Adrenal gland (tissue), 5 donors: ENCODE data around the gene MBNL2.

Source experiments
- POLR2A ChIP-seq, 2 donors: fragments of 450-650 bp; IDR thresholded peaks; one replicate each; pipeline ENCODE4 v1.6.1; 2017; ENCODE audit warnings: antibody characterized with exemption in 2 of 2, mild to moderate bottlenecking in 2 of 2, moderate library complexity in 1 of 2
- TF ChIP-seq, protein P1 (sequence below), 6 experiments: fragments of 450-650 bp in 4 of 6; fragments of 200-600 bp in 2 of 6; sonication (generic) in 1 of 6; IDR thresholded peaks; 1 replicate in 5 of 6; 2 replicates in 1 of 6; pipeline versions ENCODE4 v1.5.1 to v1.8.0; 2016 to 2021; ENCODE audit warnings: antibody characterized with exemption in 6 of 6, mild to moderate bottlenecking in 2 of 6, moderate library complexity in 1 of 6
- donor health status: DM: no; HTN: no; CAD: no.

DNA sequence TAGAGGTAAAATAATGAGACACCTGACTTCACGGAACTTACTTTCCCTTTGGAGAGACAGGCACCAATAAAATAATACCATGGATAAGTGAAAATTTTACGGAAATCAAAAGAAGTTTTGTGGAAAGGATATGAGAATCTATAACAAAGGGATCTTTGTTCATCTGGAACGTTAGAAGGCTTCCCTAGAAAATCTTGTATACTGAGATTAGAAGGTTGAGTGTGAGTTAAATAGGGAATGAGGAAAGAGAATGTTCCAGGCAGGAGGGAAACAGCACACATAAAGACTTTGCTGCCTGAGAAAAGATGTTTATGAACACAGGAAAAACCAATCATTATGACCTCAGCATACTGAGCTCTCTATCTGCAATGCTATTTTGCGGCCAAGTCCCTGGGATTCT, 192.3 kb downstream of the MBNL2 start:
- TF ChIP-seq, protein P1, sequence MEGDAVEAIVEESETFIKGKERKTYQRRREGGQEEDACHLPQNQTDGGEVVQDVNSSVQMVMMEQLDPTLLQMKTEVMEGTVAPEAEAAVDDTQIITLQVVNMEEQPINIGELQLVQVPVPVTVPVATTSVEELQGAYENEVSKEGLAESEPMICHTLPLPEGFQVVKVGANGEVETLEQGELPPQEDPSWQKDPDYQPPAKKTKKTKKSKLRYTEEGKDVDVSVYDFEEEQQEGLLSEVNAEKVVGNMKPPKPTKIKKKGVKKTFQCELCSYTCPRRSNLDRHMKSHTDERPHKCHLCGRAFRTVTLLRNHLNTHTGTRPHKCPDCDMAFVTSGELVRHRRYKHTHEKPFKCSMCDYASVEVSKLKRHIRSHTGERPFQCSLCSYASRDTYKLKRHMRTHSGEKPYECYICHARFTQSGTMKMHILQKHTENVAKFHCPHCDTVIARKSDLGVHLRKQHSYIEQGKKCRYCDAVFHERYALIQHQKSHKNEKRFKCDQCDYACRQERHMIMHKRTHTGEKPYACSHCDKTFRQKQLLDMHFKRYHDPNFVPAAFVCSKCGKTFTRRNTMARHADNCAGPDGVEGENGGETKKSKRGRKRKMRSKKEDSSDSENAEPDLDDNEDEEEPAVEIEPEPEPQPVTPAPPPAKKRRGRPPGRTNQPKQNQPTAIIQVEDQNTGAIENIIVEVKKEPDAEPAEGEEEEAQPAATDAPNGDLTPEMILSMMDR (IDR thresholded peaks at IDR 0.05): no peak
- no peak for TF ChIP-seq POLR2A (IDR thresholded peaks at IDR 0.05)
